ENCODE results near the gene NRBF2. TPM values are rescaled to one million over a fixed set of nuclear protein-coding genes. Genes with fewer than 3 reads are reported as not detected.

NRBF2 gene
- total and polyA plus RNA-seq, 2 of the 4 experiments (the other 2 are of a cell fraction) = 19.9 to 20.6 TPM

DNA sequence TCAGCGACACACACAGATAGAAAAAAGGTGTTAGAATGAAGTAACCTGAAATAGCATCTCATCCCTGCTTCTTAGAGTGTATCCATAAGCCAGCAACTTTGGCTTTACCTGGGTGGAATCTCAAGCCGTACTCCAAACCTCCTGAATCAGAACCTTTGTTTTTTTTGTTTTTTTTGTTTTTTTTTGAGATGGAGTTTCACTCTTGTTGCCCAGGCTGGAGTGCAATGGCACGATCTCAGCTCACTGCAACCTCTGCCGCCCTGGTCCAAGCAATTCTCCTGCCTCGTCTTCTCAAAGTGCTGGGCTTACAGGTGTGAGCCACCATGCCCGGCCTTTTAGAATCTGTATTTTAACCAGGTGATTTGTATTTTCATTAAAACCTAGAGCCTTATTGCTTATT, 9.0 kb downstream of the NRBF2 start:
- H3K36me3 ChIP-seq (ENCODE audit: control insufficient read depth, insufficient read depth, low read length) = peaks cover 2% of the 10 kb centered on the region; the same call in 1 of the 2 replicates

More for the DNA sequence above, 9.0 kb downstream of the NRBF2 start:
- Histone ChIP-seq H2BK20ac (ENCODE audit: low read depth, low read length) (no peak overlapping the region), H4K91ac (ENCODE audit: insufficient read depth, low read depth, low read length) (no peak overlapping the region), H3K4me3 (ENCODE audit: insufficient read depth, low read depth, low read length) (no peak overlapping the region), H3K18ac (ENCODE audit: low read depth, low read length) (no peak overlapping the region), H3K4ac (ENCODE audit: low read depth, low read length) (no peak overlapping the region), H3K4me2 (ENCODE audit: low read depth, low read length) (no peak overlapping the region), H3K27ac (ENCODE audit: insufficient read depth, low read length) (no peak overlapping the region), H2BK5ac (ENCODE audit: low read depth, low read length, poor library complexity, severe bottlenecking) (no peak overlapping the region), H3K9me1 (ENCODE audit: insufficient read depth, low read length) (peaks cover 5% of the 10 kb centered on the region), H3K27me3 (ENCODE audit: control insufficient read depth, insufficient read depth, low read length) (no peaks in the 10 kb centered on the region), H2BK15ac (ENCODE audit: low read depth, low read length) (no peak overlapping the region), H4K8ac (ENCODE audit: low read depth in 2 of 2, low read length in 2 of 2) (no peak overlapping the region), H3K14ac (replicated peaks; ENCODE audit: low read depth, low read length) (no peak overlapping the region), H2AK9ac (replicated peaks; ENCODE audit: low read depth, low read length, poor library complexity) (no peak overlapping the region), H2AK5ac (ENCODE audit: low read depth, low read length) (no peak overlapping the region), H3K79me1 (ENCODE audit: low read depth in 1 of 2, low read length in 2 of 2) (peaks cover 5 to 70% of the 10 kb centered on the region in 2 experiments; a peak in 3 of 4 replicates), H3K23ac (ENCODE audit: low read depth, low read length) (no peak overlapping the region), H3K9me3 (ENCODE audit: control insufficient read depth, insufficient read depth, low read length) (no peaks in the 10 kb centered on the region), H4K5ac (ENCODE audit: low read depth, low read length) (no peak overlapping the region), H3K56ac (ENCODE audit: extremely low read depth, insufficient read depth, low read length) (no peak overlapping the region), H4K20me1 (ENCODE audit: insufficient read depth, low read length) (peaks cover 81% of the 10 kb centered on the region), H2AFZ (replicated peaks; ENCODE audit: low read length, poor library complexity) (no peak overlapping the region), H2BK120ac (ENCODE audit: low read depth, low read length) (no peak overlapping the region), H3K4me1 (ENCODE audit: control insufficient read depth, insufficient read depth, low read length) (0 out of 2 replicates have a peak, but pooled peaks cover 2% of the 10 kb centered on the region), H3K9ac (ENCODE audit: low read depth, low read length) (no peak overlapping the region)
- DNase-seq (no peak), ATAC-seq (ENCODE audit: low read depth) (no peak)
- WGBS, 2 experiments (ENCODE audit: extremely low coverage in 2 of 2, insufficient read length in 1 of 2) = no CpG with 5 or more reads among the region's 6 CpGs
- POLR2A ChIA-PET (ENCODE audit: unreplicated experiment) = no interaction called here
- in situ Hi-C loops (cut with MboI; ENCODE audit: low sequenced_read_pairs) (loop anchor here (25.0 kb wide), 1 partner anchor 1055 kb away; no protein-coding TSS in a partner anchor), intact Hi-C loops (cut with micrococcal nuclease) (no loop called here), dilution Hi-C loops (cut with HindIII; ENCODE audit: low sequenced_read_pairs, unreplicated experiment) (no loop called here)
- TF ChIP-seq BHLHE40 (IDR thresholded peaks at IDR 0.05; ENCODE audit: low read depth, low read length) = no peak
- TF ChIP-seq MAFK (IDR thresholded peaks at IDR 0.05; ENCODE audit: low read depth, low read length) = no peak
- TF ChIP-seq CHD1 (IDR thresholded peaks at IDR 0.05; ENCODE audit: low read depth, low read length) = no peak
- no peak for TF ChIP-seq RFX5 (IDR thresholded peaks at IDR 0.05; ENCODE audit: low read depth, low read length)
- TF ChIP-seq CTCF (conservative IDR thresholded peaks at IDR 0.05; ENCODE audit: low read depth, low read length) = no peak
- no peak for TF ChIP-seq RAD21 (IDR thresholded peaks at IDR 0.05; ENCODE audit: low read length)
- TF ChIP-seq, protein P1, sequence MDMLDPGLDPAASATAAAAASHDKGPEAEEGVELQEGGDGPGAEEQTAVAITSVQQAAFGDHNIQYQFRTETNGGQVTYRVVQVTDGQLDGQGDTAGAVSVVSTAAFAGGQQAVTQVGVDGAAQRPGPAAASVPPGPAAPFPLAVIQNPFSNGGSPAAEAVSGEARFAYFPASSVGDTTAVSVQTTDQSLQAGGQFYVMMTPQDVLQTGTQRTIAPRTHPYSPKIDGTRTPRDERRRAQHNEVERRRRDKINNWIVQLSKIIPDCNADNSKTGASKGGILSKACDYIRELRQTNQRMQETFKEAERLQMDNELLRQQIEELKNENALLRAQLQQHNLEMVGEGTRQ (IDR thresholded peaks at IDR 0.05; ENCODE audit: low read depth, low read length) = no peak
- no peak for TF ChIP-seq RCOR1 (IDR thresholded peaks at IDR 0.05; ENCODE audit: insufficient replicate concordance, low read length)
- no peak for TF ChIP-seq MAZ (IDR thresholded peaks at IDR 0.05; ENCODE audit: borderline replicate concordance, low read depth, low read length)
- TF ChIP-seq NFE2L2 (IDR thresholded peaks at IDR 0.05; ENCODE audit: low read depth, low read length) = no peak
- TF ChIP-seq SMC3 (IDR thresholded peaks at IDR 0.05; ENCODE audit: low read depth, low read length) = no peak
- TF ChIP-seq MXI1 (IDR thresholded peaks at IDR 0.05; ENCODE audit: borderline replicate concordance, low read depth, low read length) = no peak
- no peak for TF ChIP-seq CEBPB (IDR thresholded peaks at IDR 0.05; ENCODE audit: low read depth, low read length)
- no peak for TF ChIP-seq ELK1 (IDR thresholded peaks at IDR 0.05; ENCODE audit: borderline replicate concordance, low read depth, low read length)
- no peak for TF ChIP-seq FOS (IDR thresholded peaks at IDR 0.05; ENCODE audit: low read depth, low read length)
- TF ChIP-seq POLR2A (IDR thresholded peaks at IDR 0.05; ENCODE audit: low read depth, low read length) = no peak
- no TSS peak for BruUV-seq (replicated peaks)
- CTCF ChIA-PET = no interaction called here

Data from IMR-90 (cell line).